Measurements from ENCODE around the gene ROR2.
"Not testable (repeated sequence)": the region's sequence is repeated elsewhere in the genome, so short reads cannot be mapped to it uniquely, and the experiment has no call there.

The ROR2 gene

GRCh38 chr9:91640428-91640827 is 309.6 kb downstream of the ROR2 start:
- Mint-ChIP-seq H3K9me3 (peaks cover 11% of the 10 kb centered on the region), H3K27ac (no peak overlapping the region), H3K4me3 (no peak overlapping the region), H3K36me3 (ENCODE audit: low read depth) (no peaks in the 10 kb centered on the region), H3K27me3 (peaks cover 13% of the 10 kb centered on the region), H3K4me1 (ENCODE audit: low read depth) (no peaks in the 10 kb centered on the region)

- H3K27me3 Mint-ChIP-seq: peaks cover 20% of the 10 kb centered on the region
- no peaks in the 10 kb centered on the region for H3K4me1 Mint-ChIP-seq (ENCODE audit: low read depth)
- no peak overlapping the region for H3K4me3 Mint-ChIP-seq
- H3K27ac Mint-ChIP-seq: no peak overlapping the region
- no peaks in the 10 kb centered on the region for H3K36me3 Mint-ChIP-seq (ENCODE audit: low read depth)
- peaks cover 11% of the 10 kb centered on the region for H3K9me3 Mint-ChIP-seq
Observed at GRCh38 chr9:91639054-91639453, 311.0 kb downstream of the ROR2 start.

- H3K4me1 Mint-ChIP-seq (ENCODE audit: low read depth); H3K9me3 Mint-ChIP-seq; H3K36me3 Mint-ChIP-seq (ENCODE audit: low read depth); H3K27ac Mint-ChIP-seq; H3K4me3 Mint-ChIP-seq: not testable (repeated sequence)
- H3K27me3 Mint-ChIP-seq: peaks cover 54% of the 10 kb centered on the region
Observed at GRCh38 chr9:91634832-91635231, 315.2 kb downstream of the ROR2 start.

GRCh38 chr9:91629718-91630117 is 320.3 kb downstream of the ROR2 start:
- Mint-ChIP-seq H3K9me3 (peaks cover 10% of the 10 kb centered on the region), H3K27ac (no peak overlapping the region)

GRCh38 chr9:91628892-91629291 is 321.1 kb downstream of the ROR2 start:
- H3K4me3 Mint-ChIP-seq: no peak overlapping the region
- no peaks in the 10 kb centered on the region for H3K4me1 Mint-ChIP-seq (ENCODE audit: low read depth)
- H3K9me3 Mint-ChIP-seq: peaks cover 10% of the 10 kb centered on the region
- H3K27ac Mint-ChIP-seq: no peak overlapping the region
- H3K36me3 Mint-ChIP-seq (ENCODE audit: low read depth): no peaks in the 10 kb centered on the region
- H3K27me3 Mint-ChIP-seq: peaks cover 75% of the 10 kb centered on the region

More at GRCh38 chr9:91629718-91630117, 320.3 kb downstream of the ROR2 start:
- Mint-ChIP-seq H3K4me1 (ENCODE audit: low read depth) (no peaks in the 10 kb centered on the region), H3K27me3 (peaks cover 78% of the 10 kb centered on the region), H3K36me3 (ENCODE audit: low read depth) (no peaks in the 10 kb centered on the region), H3K4me3 (no peak overlapping the region)

GRCh38 chr9:91625331-91625730 is 324.7 kb downstream of the ROR2 start:
- no peak overlapping the region for H3K4me3 Mint-ChIP-seq
- no peaks in the 10 kb centered on the region for H3K36me3 Mint-ChIP-seq (ENCODE audit: low read depth)
- peaks cover 5% of the 10 kb centered on the region for H3K4me1 Mint-ChIP-seq (ENCODE audit: low read depth)
- H3K9me3 Mint-ChIP-seq: peaks cover 10% of the 10 kb centered on the region
- no peak overlapping the region for H3K27ac Mint-ChIP-seq
- peaks cover 63% of the 10 kb centered on the region for H3K27me3 Mint-ChIP-seq

GRCh38 chr9:91623004-91623403 is 327.0 kb downstream of the ROR2 start:
- Mint-ChIP-seq H3K27me3 (peaks cover 51% of the 10 kb centered on the region), H3K4me3 (no peak overlapping the region), H3K36me3 (ENCODE audit: low read depth) (no peaks in the 10 kb centered on the region)

GRCh38 chr9:91622121-91622520 is 327.9 kb downstream of the ROR2 start:
- not testable (repeated sequence) for H3K36me3 Mint-ChIP-seq (ENCODE audit: low read depth); H3K27ac Mint-ChIP-seq; H3K4me1 Mint-ChIP-seq (ENCODE audit: low read depth); H3K9me3 Mint-ChIP-seq; H3K4me3 Mint-ChIP-seq
- H3K27me3 Mint-ChIP-seq: peaks cover 46% of the 10 kb centered on the region

More at GRCh38 chr9:91623004-91623403, 327.0 kb downstream of the ROR2 start:
- Mint-ChIP-seq H3K4me1 (ENCODE audit: low read depth) (peaks cover 5% of the 10 kb centered on the region), H3K9me3 (peaks cover 3% of the 10 kb centered on the region), H3K27ac (no peak overlapping the region)

- not testable (repeated sequence) for H3K27ac Mint-ChIP-seq; H3K9me3 Mint-ChIP-seq; H3K4me3 Mint-ChIP-seq; H3K36me3 Mint-ChIP-seq (ENCODE audit: low read depth); H3K4me1 Mint-ChIP-seq (ENCODE audit: low read depth)
- peaks cover 10% of the 10 kb centered on the region for H3K27me3 Mint-ChIP-seq
Observed at GRCh38 chr9:91614044-91614443, 336.0 kb downstream of the ROR2 start.

- Mint-ChIP-seq H3K9me3 (no peaks in the 10 kb centered on the region), H3K27me3 (peaks cover 17% of the 10 kb centered on the region), H3K4me1 (ENCODE audit: low read depth) (no peaks in the 10 kb centered on the region), H3K27ac (no peak overlapping the region), H3K36me3 (ENCODE audit: low read depth) (no peaks in the 10 kb centered on the region), H3K4me3 (no peak overlapping the region)
Observed at GRCh38 chr9:91611582-91611981, 338.4 kb downstream of the ROR2 start.

GRCh38 chr9:91606255-91606995 is 343.6 kb downstream of the ROR2 start:
- Mint-ChIP-seq H3K27ac (no peak overlapping the region), H3K27me3 (peaks cover 36% of the 10 kb centered on the region), H3K9me3 (no peaks in the 10 kb centered on the region), H3K4me3 (no peak overlapping the region), H3K4me1 (ENCODE audit: low read depth) (no peaks in the 10 kb centered on the region), H3K36me3 (ENCODE audit: low read depth) (no peaks in the 10 kb centered on the region)

- no peak overlapping the region for H3K4me3 Mint-ChIP-seq
- H3K9me3 Mint-ChIP-seq: no peaks in the 10 kb centered on the region
- no peaks in the 10 kb centered on the region for H3K36me3 Mint-ChIP-seq (ENCODE audit: low read depth)
- no peak overlapping the region for H3K27ac Mint-ChIP-seq
- no peaks in the 10 kb centered on the region for H3K4me1 Mint-ChIP-seq (ENCODE audit: low read depth)
- peaks cover 42% of the 10 kb centered on the region for H3K27me3 Mint-ChIP-seq
Observed at GRCh38 chr9:91604451-91605179, 345.4 kb downstream of the ROR2 start.

GRCh38 chr9:91603932-91604331 is 346.1 kb downstream of the ROR2 start:
- peaks cover 42% of the 10 kb centered on the region for H3K27me3 Mint-ChIP-seq
- H3K4me1 Mint-ChIP-seq (ENCODE audit: low read depth): no peaks in the 10 kb centered on the region
- H3K36me3 Mint-ChIP-seq (ENCODE audit: low read depth): no peaks in the 10 kb centered on the region
- H3K9me3 Mint-ChIP-seq: no peaks in the 10 kb centered on the region
- no peak overlapping the region for H3K27ac Mint-ChIP-seq
- no peak overlapping the region for H3K4me3 Mint-ChIP-seq

GRCh38 chr9:91599564-91599963 is 350.5 kb downstream of the ROR2 start:
- Mint-ChIP-seq H3K4me1 (ENCODE audit: low read depth) (no peaks in the 10 kb centered on the region), H3K9me3 (no peaks in the 10 kb centered on the region), H3K36me3 (ENCODE audit: low read depth) (no peaks in the 10 kb centered on the region), H3K27me3 (peaks cover 20% of the 10 kb centered on the region), H3K27ac (no peak overlapping the region), H3K4me3 (no peak overlapping the region)

GRCh38 chr9:91591627-91592026 is 358.4 kb downstream of the ROR2 start:
- H3K36me3 Mint-ChIP-seq (ENCODE audit: low read depth): no peaks in the 10 kb centered on the region
- no peaks in the 10 kb centered on the region for H3K9me3 Mint-ChIP-seq
- H3K4me1 Mint-ChIP-seq (ENCODE audit: low read depth): no peaks in the 10 kb centered on the region
- H3K27me3 Mint-ChIP-seq: peaks cover 13% of the 10 kb centered on the region
- H3K4me3 Mint-ChIP-seq: no peak overlapping the region
- no peak overlapping the region for H3K27ac Mint-ChIP-seq

Data from stimulated activated naive CD8-positive, alpha-beta T cell treated with anti-CD3 and anti-CD28 coated beads, Interleukin-15, Interleukin-2, amounts not matched to agents 100 ng/mL and 50 ng/mL, for 24 hours (primary cell).